Omental fat pad (tissue), 4 donors: ENCODE results near the gene SIGLEC15. TPM values are rescaled to one million over a fixed set of nuclear protein-coding genes. Genes with fewer than 3 reads are reported as not detected.

Experiments used
- ATAC-seq: fragments of 150-250 bp; one replicate; pipeline ENCODE4 v1.9.1; 2016; ENCODE audit warnings: mild to moderate bottlenecking, moderate library complexity; ENCODE audit not compliant: low FRiP score
- DNase-seq: peaks from one replicate; pipeline ENCODE4 v3.0.0-alpha.2; 2019; ENCODE audit warnings: low spot score
- CTCF ChIP-seq, 3 donors: fragments of 450-650 bp; IDR thresholded peaks; one replicate each; pipeline ENCODE4 v1.5.1; 2016 to 2017; ENCODE audit warnings: antibody characterized with exemption in 3 of 3, mild to moderate bottlenecking in 3 of 3, moderate library complexity in 2 of 3
- total RNA-seq, 4 donors: library from RNA; depleted of rRNA; stranded (reverse); fragments of >200 nt; gene quantifications; one replicate each; pipeline ENCODE4 v1.1.0, GENCODE V29; 2016

The SIGLEC15 gene
- total RNA-seq, 4 donors from 2014 or later, result 0.25 to 2.5 (median 0.46) TPM; not detected in 1

GRCh38 chr18:45854036-45854586 is 28.6 kb downstream of the SIGLEC15 start:
- no peak for ATAC-seq
- no peak for TF ChIP-seq CTCF (IDR thresholded peaks at IDR 0.05)

GRCh38 chr18:45856531-45856930 is 31.1 kb downstream of the SIGLEC15 start:
- TF ChIP-seq CTCF (IDR thresholded peaks at IDR 0.05), result no peak
- DNase-seq, result no peak

More at GRCh38 chr18:45854036-45854586, 28.6 kb downstream of the SIGLEC15 start:
- DNase-seq, result no peak

GRCh38 chr18:45859334-45859733 is 33.9 kb downstream of the SIGLEC15 start:
- DNase-seq, result no peak
- no peak for ATAC-seq
- no peak for TF ChIP-seq CTCF (IDR thresholded peaks at IDR 0.05)

More at GRCh38 chr18:45856531-45856930, 31.1 kb downstream of the SIGLEC15 start:
- ATAC-seq, result no peak

- no peak for ATAC-seq
Measured at GRCh38 chr18:45860492-45860891, 35.0 kb downstream of the SIGLEC15 start.

GRCh38 chr18:45860971-45861370 is 35.5 kb downstream of the SIGLEC15 start:
- ATAC-seq (no peak), DNase-seq (no peak)
- TF ChIP-seq CTCF (IDR thresholded peaks at IDR 0.05), result no peak

More at GRCh38 chr18:45860492-45860891, 35.0 kb downstream of the SIGLEC15 start:
- DNase-seq, result no peak
- no peak for TF ChIP-seq CTCF (IDR thresholded peaks at IDR 0.05)

- ATAC-seq (no peak), DNase-seq (no peak)
- no peak for TF ChIP-seq CTCF (IDR thresholded peaks at IDR 0.05)
Measured at GRCh38 chr18:45861926-45862325, 36.5 kb downstream of the SIGLEC15 start.

- ATAC-seq (no peak), DNase-seq (no peak)
- TF ChIP-seq CTCF (IDR thresholded peaks at IDR 0.05), result no peak
Measured at GRCh38 chr18:45863469-45863868, 38.0 kb downstream of the SIGLEC15 start.
